Inflammatory macrophage treated with lipopolysaccharide for 1 hour (primary cell): ENCODE data around the gene TGFBR1.
"Not testable (repeated sequence)": the region's sequence is repeated elsewhere in the genome, so short reads cannot be mapped to it uniquely, and the experiment has no call there.

Experiments
- DNase-seq, 2 donors: peaks; one replicate each; pipeline ENCODE4 v3.0.0-alpha.2; 2020 to 2022

TGFBR1 gene

GRCh38 chr9:99076483-99077171 is 28.3 kb upstream of the TGFBR1 start:
- no peak for DNase-seq

- DNase-seq: no peak
These were observed 26.2 kb upstream of the TGFBR1 start for GRCh38 chr9:99078717-99079116.

GRCh38 chr9:99079542-99079941 is 25.4 kb upstream of the TGFBR1 start:
- no peak for DNase-seq

- DNase-seq: no peak
These were observed 21.9 kb upstream of the TGFBR1 start for GRCh38 chr9:99083051-99083450.

GRCh38 chr9:99085949-99086948 is 18.7 kb upstream of the TGFBR1 start:
- DNase-seq: peak; percentile 70 to 83

- no peak for DNase-seq
These were observed 17.5 kb upstream of the TGFBR1 start for GRCh38 chr9:99087462-99087861.

GRCh38 chr9:99090336-99091130 is 14.4 kb upstream of the TGFBR1 start:
- DNase-seq: no peak

GRCh38 chr9:99092643-99093491 is 12.0 kb upstream of the TGFBR1 start:
- no peak for DNase-seq

GRCh38 chr9:99093492-99093791 is 11.5 kb upstream of the TGFBR1 start:
- no peak for DNase-seq

- no peak for DNase-seq
These were observed 9.3 kb upstream of the TGFBR1 start for GRCh38 chr9:99095565-99095964.

- DNase-seq: no peak
These were observed 8.5 kb upstream of the TGFBR1 start for GRCh38 chr9:99096409-99096808.

GRCh38 chr9:99099806-99100585 is 4.9 kb upstream of the TGFBR1 start:
- DNase-seq: not testable (repeated sequence)

GRCh38 chr9:99101271-99101670 is 3.6 kb upstream of the TGFBR1 start:
- DNase-seq: no peak

GRCh38 chr9:99101812-99102211 is 3.1 kb upstream of the TGFBR1 start:
- no peak for DNase-seq

GRCh38 chr9:99103054-99103895 is 1.6 kb upstream of the TGFBR1 start:
- DNase-seq: no peak

- peak; percentile 17 to 24 for DNase-seq
These were observed 933 bp upstream of the TGFBR1 start for GRCh38 chr9:99103901-99104458.

- DNase-seq: peak; percentile 86
These were observed 485 bp downstream of the TGFBR1 start for GRCh38 chr9:99105152-99106043.

GRCh38 chr9:99106044-99106375 is 1.1 kb downstream of the TGFBR1 start:
- DNase-seq: peak in 1 of 2 donors; percentile 39

- DNase-seq: no peak
These were observed 2.5 kb downstream of the TGFBR1 start for GRCh38 chr9:99107421-99107820.
